H1 (cell line): Measurements from ENCODE around the gene KRT17.

Experiments used
- ATF2 ChIP-seq: IDR thresholded peaks from 2 replicates; pipeline ENCODE4 v1.6.1; 2012; ENCODE audit warnings: low read length, inconsistent platforms
- BACH1 ChIP-seq: IDR thresholded peaks from 2 replicates; pipeline ENCODE4 v1.6.1; 2012; ENCODE audit warnings: low read length, improper control_type of control experiment
- EP300 ChIP-seq, 2 experiments: IDR thresholded peaks; 1 replicate in 1 of 2; 2 replicates in 1 of 2; pipeline ENCODE4 v1.6.1; 2011 to 2012; ENCODE audit warnings: low read depth in 2 of 2, low read length in 2 of 2, mild to moderate bottlenecking in 2 of 2, borderline replicate concordance in 1 of 2, inconsistent platforms in 1 of 2, moderate library complexity in 1 of 2
- EZH2 ChIP-seq: fragments of 200-600 bp; sonication (generic); IDR thresholded peaks from 2 replicates; pipeline ENCODE4 v1.7.1; 2012; ENCODE audit warnings: low read depth, mild to moderate bottlenecking, moderate library complexity, low read length, inconsistent platforms; ENCODE audit not compliant: severe bottlenecking
- FOSL1 ChIP-seq: IDR thresholded peaks from 2 replicates; pipeline ENCODE4 v1.6.1; 2011; ENCODE audit warnings: mild to moderate bottlenecking, low read depth, low read length, moderate library complexity; ENCODE audit not compliant: insufficient read depth
- JUN ChIP-seq: IDR thresholded peaks from 2 replicates; pipeline ENCODE4 v1.6.1; 2011; ENCODE audit warnings: low read depth, mild to moderate bottlenecking, improper control_type of control experiment, low read length
- POLR2A ChIP-seq, 2 experiments: IDR thresholded peaks; 1 replicate in 1 of 2; 2 replicates in 1 of 2; pipeline ENCODE4 v1.6.1; 2011; ENCODE audit warnings: low read depth in 2 of 2, low read length in 2 of 2, mild to moderate bottlenecking in 2 of 2; ENCODE audit errors: control extremely low read depth in 1 of 2
- POLR2AphosphoS5 ChIP-seq: IDR thresholded peaks from 2 replicates; pipeline ENCODE4 v1.6.1; 2011; ENCODE audit warnings: low read depth, low read length
- RAD21 ChIP-seq, 2 experiments: IDR thresholded peaks in 1 of 2; conservative IDR thresholded peaks in 1 of 2; 2 replicates each; pipeline ENCODE4 v1.6.1; 2011; ENCODE audit warnings: low read depth in 2 of 2, low read length in 2 of 2, improper control_type of control experiment in 1 of 2, inconsistent platforms in 1 of 2, mild to moderate bottlenecking in 1 of 2, moderate library complexity in 1 of 2
- SP4 ChIP-seq: IDR thresholded peaks from 2 replicates; pipeline ENCODE4 v1.6.1; 2012; ENCODE audit warnings: low read length, inconsistent platforms
- ZNF274 ChIP-seq: IDR thresholded peaks from 2 replicates; pipeline ENCODE4 v1.7.0; 2012; ENCODE audit warnings: low read length, borderline replicate concordance; ENCODE audit errors: extremely low read depth
- TF ChIP-seq, protein P1 (sequence below): IDR thresholded peaks from 2 replicates; pipeline ENCODE4 v1.6.1; 2012; ENCODE audit warnings: inconsistent platforms
- TF ChIP-seq, protein P2 (sequence below): IDR thresholded peaks from 2 replicates; pipeline ENCODE4 v1.6.1; 2011; ENCODE audit warnings: low read length, improper control_type of control experiment
- TF ChIP-seq, protein P3 (sequence below), 3 experiments: IDR thresholded peaks; 1 replicate in 2 of 3; 2 replicates in 1 of 3; pipeline versions ENCODE4 v1.5.1 to v1.6.1; 2011; ENCODE audit warnings: low read length in 3 of 3, mild to moderate bottlenecking in 3 of 3, inconsistent platforms in 2 of 3, low read depth in 1 of 3, moderate library complexity in 1 of 3; ENCODE audit not compliant: insufficient read depth in 1 of 3; ENCODE audit errors: control extremely low read depth in 1 of 3

- TF ChIP-seq, protein P1, sequence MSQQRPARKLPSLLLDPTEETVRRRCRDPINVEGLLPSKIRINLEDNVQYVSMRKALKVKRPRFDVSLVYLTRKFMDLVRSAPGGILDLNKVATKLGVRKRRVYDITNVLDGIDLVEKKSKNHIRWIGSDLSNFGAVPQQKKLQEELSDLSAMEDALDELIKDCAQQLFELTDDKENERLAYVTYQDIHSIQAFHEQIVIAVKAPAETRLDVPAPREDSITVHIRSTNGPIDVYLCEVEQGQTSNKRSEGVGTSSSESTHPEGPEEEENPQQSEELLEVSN: no peak
- TF ChIP-seq RAD21 (IDR thresholded peaks at IDR 0.05 in 1 of 2, conservative IDR thresholded peaks at IDR 0.05 in 1 of 2; ENCODE audit: low read depth in 2 of 2, low read length in 2 of 2) (no peak), POLR2A (IDR thresholded peaks at IDR 0.05; ENCODE audit: control extremely low read depth in 1 of 2, low read depth in 2 of 2, low read length in 2 of 2) (no peak), POLR2AphosphoS5 (no peak), JUN (no peak), EP300 (IDR thresholded peaks at IDR 0.05; ENCODE audit: borderline replicate concordance in 1 of 2, low read depth in 2 of 2, low read length in 2 of 2) (no peak), BACH1 (no peak), EZH2 (no peak), ZNF274 (no peak), SP4 (no peak), FOSL1 (no peak), ATF2 (no peak)
- TF ChIP-seq, protein P2, sequence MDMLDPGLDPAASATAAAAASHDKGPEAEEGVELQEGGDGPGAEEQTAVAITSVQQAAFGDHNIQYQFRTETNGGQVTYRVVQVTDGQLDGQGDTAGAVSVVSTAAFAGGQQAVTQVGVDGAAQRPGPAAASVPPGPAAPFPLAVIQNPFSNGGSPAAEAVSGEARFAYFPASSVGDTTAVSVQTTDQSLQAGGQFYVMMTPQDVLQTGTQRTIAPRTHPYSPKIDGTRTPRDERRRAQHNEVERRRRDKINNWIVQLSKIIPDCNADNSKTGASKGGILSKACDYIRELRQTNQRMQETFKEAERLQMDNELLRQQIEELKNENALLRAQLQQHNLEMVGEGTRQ: no peak
- TF ChIP-seq, protein P3, sequence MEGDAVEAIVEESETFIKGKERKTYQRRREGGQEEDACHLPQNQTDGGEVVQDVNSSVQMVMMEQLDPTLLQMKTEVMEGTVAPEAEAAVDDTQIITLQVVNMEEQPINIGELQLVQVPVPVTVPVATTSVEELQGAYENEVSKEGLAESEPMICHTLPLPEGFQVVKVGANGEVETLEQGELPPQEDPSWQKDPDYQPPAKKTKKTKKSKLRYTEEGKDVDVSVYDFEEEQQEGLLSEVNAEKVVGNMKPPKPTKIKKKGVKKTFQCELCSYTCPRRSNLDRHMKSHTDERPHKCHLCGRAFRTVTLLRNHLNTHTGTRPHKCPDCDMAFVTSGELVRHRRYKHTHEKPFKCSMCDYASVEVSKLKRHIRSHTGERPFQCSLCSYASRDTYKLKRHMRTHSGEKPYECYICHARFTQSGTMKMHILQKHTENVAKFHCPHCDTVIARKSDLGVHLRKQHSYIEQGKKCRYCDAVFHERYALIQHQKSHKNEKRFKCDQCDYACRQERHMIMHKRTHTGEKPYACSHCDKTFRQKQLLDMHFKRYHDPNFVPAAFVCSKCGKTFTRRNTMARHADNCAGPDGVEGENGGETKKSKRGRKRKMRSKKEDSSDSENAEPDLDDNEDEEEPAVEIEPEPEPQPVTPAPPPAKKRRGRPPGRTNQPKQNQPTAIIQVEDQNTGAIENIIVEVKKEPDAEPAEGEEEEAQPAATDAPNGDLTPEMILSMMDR (IDR thresholded peaks at IDR 0.05; ENCODE audit: control extremely low read depth in 1 of 3, insufficient read depth in 1 of 3, low read depth in 1 of 3, low read length in 3 of 3): no peak
Observed at GRCh38 chr17:41636652-41637051, 12.3 kb upstream of the KRT17 start.
